GM19351 (cell line): ENCODE results near the gene TM4SF20.
A peak's percentile ranks its signal among the peaks of the same experiment; 100 is the strongest.
"Not testable (repeated sequence)": the region's sequence is repeated elsewhere in the genome, so short reads cannot be mapped to it uniquely, and the experiment has no call there.

Source experiments
- ATAC-seq: cut with Tn5 transposase; IDR thresholded peaks from one replicate; pipeline ENCODE4 v1.9.1; 2021; ENCODE audit warnings: mild to moderate bottlenecking, moderate library complexity; ENCODE audit not compliant: unreplicated experiment

Gene TM4SF20

GRCh38 chr2:227398684-227399670 is 19.9 kb upstream of the TM4SF20 start:
- ATAC-seq = no peak

DNA sequence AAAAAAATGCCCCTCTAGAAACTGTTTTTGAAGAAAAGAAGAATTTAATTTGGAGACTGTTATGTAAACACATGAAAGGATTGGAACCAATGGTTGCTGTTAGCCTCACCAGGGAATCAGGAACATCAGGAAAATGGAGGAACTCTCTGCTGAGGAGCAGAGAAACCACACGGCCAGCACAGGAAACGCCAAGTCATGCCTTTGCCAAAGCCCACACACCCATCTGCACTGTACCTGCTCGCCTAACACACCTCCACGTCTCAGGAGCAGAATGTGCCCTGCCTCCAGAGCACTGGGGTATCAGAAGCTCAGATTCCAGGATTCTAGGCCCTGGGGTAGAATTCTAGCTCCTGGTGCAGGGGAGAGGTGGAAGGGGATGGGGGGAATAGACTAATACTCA is 18.5 kb upstream of the TM4SF20 start:
- no peak for ATAC-seq

- no peak for ATAC-seq
These were observed 16.4 kb upstream of the TM4SF20 start for GRCh38 chr2:227395556-227395955.

DNA sequence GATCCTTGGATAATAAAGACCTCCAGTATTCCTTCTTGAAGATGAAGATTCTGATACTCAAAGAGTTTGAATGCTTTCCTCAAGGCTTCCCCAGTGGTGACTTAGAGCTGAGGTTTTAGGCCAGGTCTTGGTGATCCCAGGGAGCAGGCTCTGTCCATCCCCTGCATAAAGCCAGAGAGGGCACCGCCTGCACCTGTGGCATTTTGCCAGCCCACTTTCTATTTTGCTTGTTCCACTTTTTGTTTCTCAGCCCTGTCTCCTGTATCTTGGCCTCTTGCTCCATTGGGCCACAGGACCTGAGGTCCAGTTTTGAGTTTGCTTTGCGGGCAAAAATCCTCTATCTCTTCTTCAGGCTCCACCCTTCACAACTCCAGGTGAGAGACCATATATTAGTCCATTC is 15.3 kb upstream of the TM4SF20 start:
- no peak for ATAC-seq

GRCh38 chr2:227390468-227391256 is 11.6 kb upstream of the TM4SF20 start:
- no peak for ATAC-seq

- ATAC-seq = no peak
These were observed 10.6 kb upstream of the TM4SF20 start for GRCh38 chr2:227389661-227390060.

GRCh38 chr2:227389231-227389630 is 10.1 kb upstream of the TM4SF20 start:
- no peak for ATAC-seq

GRCh38 chr2:227388537-227389011 is 9.5 kb upstream of the TM4SF20 start:
- ATAC-seq = no peak

DNA sequence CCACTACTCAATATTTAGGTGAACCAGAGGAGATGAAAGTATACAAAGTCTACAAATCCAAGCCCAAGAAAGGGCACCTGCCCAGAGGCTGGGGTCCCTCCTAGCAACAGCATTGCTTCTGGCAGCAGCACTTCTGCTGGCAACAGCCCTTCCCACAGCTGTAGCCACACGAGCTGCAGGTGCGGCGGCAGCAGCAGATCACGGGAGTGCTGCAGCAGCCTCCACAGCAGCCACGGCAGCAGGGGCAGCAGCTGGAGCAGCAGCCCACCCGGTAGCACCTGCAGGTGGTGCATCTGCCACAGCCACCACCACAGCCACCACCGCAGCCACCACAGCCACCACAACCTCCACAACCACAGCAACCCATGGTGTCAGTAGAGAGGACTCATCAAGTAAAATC is 8.5 kb upstream of the TM4SF20 start, which contains the start of gene SCYGR1:
TSS of gene SCYGR1 (minus strand) at position 367 of the 400 bp plus-strand sequence. CDS start at position 367, 0 bp downstream.
- not testable (repeated sequence) for ATAC-seq

DNA sequence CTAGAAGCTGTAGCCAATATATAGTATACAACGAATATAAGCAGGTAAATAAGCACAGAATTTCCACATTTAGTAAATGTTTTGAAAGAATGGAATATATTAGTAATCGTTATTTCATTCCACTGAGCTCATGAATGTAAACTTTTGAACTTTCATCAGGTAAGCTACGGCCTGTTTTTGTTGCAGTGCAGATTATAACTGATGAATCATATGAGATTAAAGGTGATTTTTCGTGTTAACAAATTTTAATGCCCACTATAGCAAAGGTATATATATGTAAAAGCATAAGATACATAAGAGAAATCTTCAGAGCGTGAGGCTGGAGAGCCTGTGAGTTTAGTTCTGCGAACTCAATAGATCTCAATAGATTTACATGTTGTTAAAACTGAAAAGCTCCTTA is 7.5 kb upstream of the TM4SF20 start:
- ATAC-seq = no peak

DNA sequence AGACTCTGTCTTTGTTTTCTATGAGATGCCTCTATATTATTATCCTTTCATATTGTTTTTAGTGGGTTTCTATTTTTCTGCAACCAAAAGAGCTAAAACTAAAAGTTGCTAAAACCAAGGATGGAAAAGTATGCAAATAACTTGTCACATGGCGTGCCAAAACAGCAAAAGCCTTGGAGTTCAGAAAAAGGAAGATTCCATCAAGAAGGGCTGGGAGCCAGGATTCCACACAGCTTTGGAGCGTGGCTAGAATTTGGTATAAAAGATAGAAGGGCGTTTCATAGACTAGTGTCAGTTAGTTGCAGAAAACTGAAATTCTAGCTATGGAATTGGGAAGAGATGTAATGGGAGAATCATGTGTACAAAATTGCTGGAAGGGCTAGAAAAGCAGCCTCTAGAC is 4.6 kb upstream of the TM4SF20 start:
- no peak for ATAC-seq

DNA sequence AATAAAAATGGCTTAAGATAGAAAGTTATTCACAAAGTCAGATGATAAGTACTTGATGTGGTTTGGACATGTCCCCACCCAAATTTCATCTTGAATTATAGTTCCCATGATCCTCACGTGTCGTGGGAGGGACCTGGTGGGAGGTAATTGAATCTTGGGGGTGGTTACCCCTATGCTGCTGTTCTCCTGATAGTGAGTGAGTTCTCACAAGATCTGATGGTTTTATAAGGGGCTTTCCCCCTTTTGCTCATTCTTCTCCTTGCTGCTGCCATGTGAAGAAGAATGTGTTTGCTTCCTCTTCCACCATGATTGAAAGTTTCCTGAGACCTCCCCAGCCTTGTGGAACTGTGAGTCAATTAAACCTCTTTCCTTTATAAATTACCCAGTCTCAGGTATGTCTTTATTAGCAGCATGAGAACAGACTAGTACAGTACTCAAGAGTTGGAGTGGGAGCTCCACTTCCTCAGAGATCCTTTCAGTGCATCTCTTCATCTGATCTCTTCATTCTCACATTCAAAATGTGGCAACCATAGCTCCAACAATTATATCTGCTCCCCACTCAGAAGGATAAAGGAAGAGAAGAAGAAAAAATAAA is 3.2 kb upstream of the TM4SF20 start:
- not testable (repeated sequence) for ATAC-seq

DNA sequence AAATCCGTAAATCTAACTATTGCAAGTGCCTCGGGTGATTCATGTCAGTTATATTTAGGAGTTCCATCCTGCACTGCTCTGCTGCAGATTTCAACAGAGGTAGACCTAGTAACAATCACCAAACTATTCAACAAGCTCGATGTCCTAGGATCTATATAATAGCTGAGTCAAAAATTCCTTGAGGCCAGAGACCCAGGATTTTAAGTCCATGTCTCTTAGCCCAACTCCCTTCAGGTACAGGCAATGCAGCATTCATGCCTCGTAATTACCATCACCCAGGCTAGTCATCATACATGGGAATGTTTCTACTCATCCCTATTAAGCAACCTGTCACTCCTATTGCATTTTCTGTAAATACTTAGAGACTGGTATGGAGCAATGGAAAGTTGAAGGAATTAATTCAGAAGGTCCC is 729 bp downstream of the TM4SF20 start:
- no peak for ATAC-seq

- no peak for ATAC-seq
These were observed 1.4 kb downstream of the TM4SF20 start for GRCh38 chr2:227377467-227378351.

- ATAC-seq = no peak
These were observed 2.3 kb downstream of the TM4SF20 start for GRCh38 chr2:227376656-227377396.

DNA sequence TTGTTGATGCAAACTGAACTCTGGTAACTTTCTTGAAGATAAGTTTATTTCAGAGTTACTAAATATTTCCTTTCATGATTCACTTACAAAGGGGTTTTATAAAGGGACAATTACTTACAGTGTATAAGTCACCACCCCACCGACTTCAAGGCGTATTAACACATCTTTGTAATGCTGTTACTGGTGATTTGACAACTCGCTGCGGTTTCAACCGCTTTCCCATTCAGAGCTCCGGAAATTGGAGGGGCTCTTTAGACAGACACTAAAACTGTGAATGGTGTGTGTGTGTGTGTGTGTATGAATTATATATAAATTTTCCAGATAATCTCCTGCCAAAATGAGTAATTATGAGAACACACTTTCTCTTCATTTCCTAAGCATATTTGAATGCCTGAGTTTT is 4.9 kb downstream of the TM4SF20 start:
- ATAC-seq = peak; percentile 83

DNA sequence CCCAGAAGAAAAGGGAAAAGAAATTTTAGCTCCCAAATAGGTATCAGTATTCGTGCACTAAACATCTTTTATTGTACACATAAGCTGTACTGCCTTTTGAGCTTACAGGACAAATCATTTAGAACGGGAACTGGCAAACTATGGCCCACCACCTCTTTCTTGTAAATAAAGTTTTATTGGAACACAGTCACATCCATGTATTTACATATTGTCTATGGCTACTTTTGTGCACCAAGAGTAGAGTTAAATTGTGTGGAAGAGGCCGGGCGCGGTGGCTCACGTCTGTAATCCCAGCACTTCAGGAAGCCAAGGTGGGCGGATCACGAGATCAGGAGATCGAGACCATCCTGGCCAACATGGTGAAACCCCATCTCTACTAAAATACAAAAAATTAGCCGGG is 5.7 kb downstream of the TM4SF20 start:
- ATAC-seq = no peak

DNA sequence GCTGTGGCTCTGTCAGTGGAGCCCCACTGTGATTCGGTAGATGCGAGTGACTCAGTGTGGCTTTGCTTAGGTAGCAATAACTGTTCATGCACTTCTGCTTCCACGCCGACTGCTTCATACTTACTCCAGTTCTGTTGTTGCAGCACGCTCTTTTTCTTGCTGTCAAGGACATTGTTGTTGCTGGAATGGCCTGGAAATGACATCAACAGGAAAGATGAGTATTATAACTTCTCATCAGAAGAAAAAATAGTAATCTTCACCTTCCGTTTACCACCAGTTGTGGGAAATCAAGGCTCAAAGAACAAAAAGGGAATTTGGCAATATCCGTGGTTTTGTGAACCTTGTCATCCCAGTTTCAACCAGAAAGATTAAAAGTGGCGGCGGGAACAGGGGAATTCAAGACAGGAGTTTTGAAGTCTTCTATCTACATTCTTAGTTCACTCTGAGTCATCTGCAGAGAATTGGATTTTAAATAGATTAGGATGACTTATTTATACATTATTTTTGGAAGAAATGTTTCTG is 8.3 kb downstream of the TM4SF20 start:
- ATAC-seq = no peak

DNA sequence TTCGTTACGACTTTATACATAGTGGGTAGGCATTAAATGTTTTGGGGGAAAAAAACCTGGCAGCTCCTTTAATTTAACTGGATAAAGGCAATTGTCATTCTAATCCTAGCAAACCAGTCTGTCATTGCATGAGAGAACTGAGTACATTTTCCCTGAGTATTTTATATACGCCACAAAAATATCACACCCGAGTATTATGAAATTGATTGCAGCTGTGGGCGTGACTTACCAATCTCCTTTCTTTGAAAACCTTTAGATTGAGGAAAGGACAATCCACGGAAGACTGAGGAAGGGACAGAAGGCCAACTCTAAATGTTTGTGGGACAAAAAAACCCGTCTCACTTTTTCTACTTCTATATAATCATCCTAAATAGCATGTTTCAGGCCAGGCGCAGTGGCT is 9.0 kb downstream of the TM4SF20 start:
- ATAC-seq = no peak
